Gastrocnemius medialis (tissue), 4 donors: ENCODE data around the gene KDM2B. TPM values are rescaled to one million over a fixed set of nuclear protein-coding genes. Genes with fewer than 3 reads are reported as not detected.

Source experiments
- ATAC-seq, 2 donors: fragments of 150-250 bp; one replicate each; pipeline ENCODE4 v1.9.1; 2016
- DNase-seq, 2 donors: peaks; one replicate each; pipeline ENCODE4 v3.0.0-alpha.2; 2019
- H3K27ac ChIP-seq, 4 donors: fragments of 200-600 bp; sonication (generic); 1 replicate in 1 of 4; 2 replicates in 3 of 4; pipeline ENCODE4 v1.5.1; 2016 to 2018; ENCODE audit warnings: mild to moderate bottlenecking in 2 of 4, moderate library complexity in 1 of 4
- H3K27me3 ChIP-seq, 3 donors: fragments of 200-600 bp; sonication (generic) in 2 of 3; 1 replicate in 1 of 3; 2 replicates in 2 of 3; pipeline versions ENCODE4 v1.5.1 to v1.6.0; 2016 to 2019; ENCODE audit warnings: mild to moderate bottlenecking in 1 of 3, moderate library complexity in 1 of 3
- H3K36me3 ChIP-seq, 2 donors: fragments of 200-600 bp; sonication (generic) in 1 of 2; one replicate each; pipeline ENCODE4 v1.5.1; 2017 to 2018
- H3K4me1 ChIP-seq, 2 donors: fragments of 200-600 bp; sonication (generic) in 1 of 2; one replicate each; pipeline ENCODE4 v1.5.1; 2016 to 2017; ENCODE audit warnings: mild to moderate bottlenecking in 2 of 2
- H3K4me3 ChIP-seq, 4 donors: fragments of 200-600 bp; sonication (generic) in 3 of 4; 1 replicate in 1 of 4; 2 replicates in 3 of 4; pipeline ENCODE4 v1.5.1; 2016 to 2019; ENCODE audit warnings: mild to moderate bottlenecking in 2 of 4
- H3K9me3 ChIP-seq, 3 donors: fragments of 200-600 bp; sonication (generic) in 2 of 3; 1 replicate in 1 of 3; 2 replicates in 2 of 3; pipeline ENCODE4 v1.5.1; 2016 to 2019
- CTCF ChIP-seq, 5 experiments: fragments of 450-650 bp in 3 of 5; fragments of 200-600 bp in 2 of 5; sonication (generic) in 2 of 5; IDR thresholded peaks in 4 of 5; conservative IDR thresholded peaks in 1 of 5; 1 replicate in 4 of 5; 2 replicates in 1 of 5; pipeline ENCODE4 v1.5.1; 2016 to 2019; ENCODE audit warnings: antibody characterized with exemption in 5 of 5, mild to moderate bottlenecking in 3 of 5, moderate library complexity in 3 of 5
- POLR2A ChIP-seq, 2 donors: fragments of 450-650 bp; IDR thresholded peaks; one replicate each; pipeline ENCODE4 v1.6.1; 2017; ENCODE audit warnings: antibody characterized with exemption in 2 of 2, mild to moderate bottlenecking in 2 of 2, moderate library complexity in 2 of 2
- in situ Hi-C, 4 donors: fragments of 200-750 bp; cut with MboI; loops; one replicate each; pipeline versions ENCODE4 v1.15.0 to v1.8.0; 2017; ENCODE audit warnings: low sequenced_read_pairs in 4 of 4
- intact Hi-C: fragments of 100-400 bp; cut with DNase I; formaldehyde crosslinking; loops from one replicate; pipeline ENCODE4 v1.15.1; 2023; ENCODE audit warnings: low total_unique reads
- total RNA-seq, 4 donors: library from RNA; depleted of rRNA; stranded (reverse); fragments of >200 nt; gene quantifications; one replicate each; pipeline versions ENCODE4 v1.1.0 to v1.2.3, GENCODE V29; 2016

Gene KDM2B
- total RNA-seq, 4 donors from 2014 or later: 4.8 to 9.4 (median 8.3) TPM

- intact Hi-C loops: no loop called here
- H3K27ac ChIP-seq: no peak overlapping the region
- in situ Hi-C loops: no loop called here
- peaks cover 11 to 12% of the 10 kb centered on the region in 2 donors for H3K4me1 ChIP-seq
- no peaks in the 10 kb centered on the region for H3K27me3 ChIP-seq
- H3K4me3 ChIP-seq: no peak overlapping the region
- H3K9me3 ChIP-seq: no peaks in the 10 kb centered on the region
- TF ChIP-seq POLR2A (IDR thresholded peaks at IDR 0.05) (no peak), CTCF (IDR thresholded peaks at IDR 0.05 in 4 of 5, conservative IDR thresholded peaks at IDR 0.05 in 1 of 5) (no peak)
- no peak for ATAC-seq
- no peaks in the 10 kb centered on the region for H3K36me3 ChIP-seq
- DNase-seq: no peak
Measured at GRCh38 chr12:121464331-121464730, 116.5 kb downstream of the KDM2B start.

GRCh38 chr12:121461048-121461447 is 119.8 kb downstream of the KDM2B start:
- H3K9me3 ChIP-seq: no peaks in the 10 kb centered on the region
- in situ Hi-C loops (no loop called here), intact Hi-C loops (no loop called here)
- H3K4me3 ChIP-seq: no peak overlapping the region
- DNase-seq (no peak), ATAC-seq (no peak)
- TF ChIP-seq CTCF (IDR thresholded peaks at IDR 0.05 in 4 of 5, conservative IDR thresholded peaks at IDR 0.05 in 1 of 5) (no peak), POLR2A (IDR thresholded peaks at IDR 0.05) (no peak)
- no peaks in the 10 kb centered on the region for H3K27me3 ChIP-seq
- H3K36me3 ChIP-seq: no peaks in the 10 kb centered on the region
- H3K4me1 ChIP-seq: peaks cover 2 to 9% of the 10 kb centered on the region in 2 donors
- no peak overlapping the region for H3K27ac ChIP-seq

- Histone ChIP-seq H3K4me3 (no peak overlapping the region), H3K27ac (no peak overlapping the region), H3K9me3 (no peaks in the 10 kb centered on the region), H3K4me1 (peaks cover 4 to 8% of the 10 kb centered on the region in 2 donors), H3K36me3 (no peaks in the 10 kb centered on the region), H3K27me3 (no peaks in the 10 kb centered on the region)
- intact Hi-C loops: no loop called here
- in situ Hi-C loops: no loop called here
- no peak for DNase-seq
- TF ChIP-seq POLR2A (IDR thresholded peaks at IDR 0.05): no peak
- no peak for TF ChIP-seq CTCF (IDR thresholded peaks at IDR 0.05 in 4 of 5, conservative IDR thresholded peaks at IDR 0.05 in 1 of 5)
- no peak for ATAC-seq
Measured at GRCh38 chr12:121456551-121456950, 124.3 kb downstream of the KDM2B start.

- no peaks in the 10 kb centered on the region for H3K27me3 ChIP-seq
- intact Hi-C loops: no loop called here
- DNase-seq (no peak), ATAC-seq (no peak)
- TF ChIP-seq CTCF (IDR thresholded peaks at IDR 0.05 in 4 of 5, conservative IDR thresholded peaks at IDR 0.05 in 1 of 5): no peak
- no peak for TF ChIP-seq POLR2A (IDR thresholded peaks at IDR 0.05)
- no peaks in the 10 kb centered on the region for H3K36me3 ChIP-seq
- H3K4me3 ChIP-seq: no peak overlapping the region
- no peak overlapping the region for H3K27ac ChIP-seq
- H3K4me1 ChIP-seq: peaks cover 4 to 8% of the 10 kb centered on the region in 2 donors
- in situ Hi-C loops: no loop called here
- H3K9me3 ChIP-seq: no peaks in the 10 kb centered on the region
Measured at GRCh38 chr12:121455766-121456420, 124.9 kb downstream of the KDM2B start.

- no peak overlapping the region for H3K4me3 ChIP-seq
- peaks cover 4 to 13% of the 10 kb centered on the region in 2 donors for H3K4me1 ChIP-seq
- ATAC-seq: no peak
- no peaks in the 10 kb centered on the region for H3K9me3 ChIP-seq
- intact Hi-C loops: no loop called here
- no peak for DNase-seq
- H3K27me3 ChIP-seq: no peaks in the 10 kb centered on the region
- TF ChIP-seq POLR2A (IDR thresholded peaks at IDR 0.05) (no peak), CTCF (IDR thresholded peaks at IDR 0.05 in 4 of 5, conservative IDR thresholded peaks at IDR 0.05 in 1 of 5) (no peak)
- no peaks in the 10 kb centered on the region for H3K36me3 ChIP-seq
- in situ Hi-C loops: no loop called here
- H3K27ac ChIP-seq: no peak overlapping the region
Measured at GRCh38 chr12:121454921-121455320, 125.9 kb downstream of the KDM2B start.
